ENCODE measurements around the gene CYP2B6. TPM values are rescaled to one million over a fixed set of nuclear protein-coding genes. Genes with fewer than 3 reads are reported as not detected.
"Not testable (repeated sequence)": the region's sequence is repeated elsewhere in the genome, so short reads cannot be mapped to it uniquely, and the experiment has no call there.

Gene CYP2B6
- polyA plus RNA-seq, 2 of the 4 experiments (the other 2 are of a cell fraction) = not detected

DNA sequence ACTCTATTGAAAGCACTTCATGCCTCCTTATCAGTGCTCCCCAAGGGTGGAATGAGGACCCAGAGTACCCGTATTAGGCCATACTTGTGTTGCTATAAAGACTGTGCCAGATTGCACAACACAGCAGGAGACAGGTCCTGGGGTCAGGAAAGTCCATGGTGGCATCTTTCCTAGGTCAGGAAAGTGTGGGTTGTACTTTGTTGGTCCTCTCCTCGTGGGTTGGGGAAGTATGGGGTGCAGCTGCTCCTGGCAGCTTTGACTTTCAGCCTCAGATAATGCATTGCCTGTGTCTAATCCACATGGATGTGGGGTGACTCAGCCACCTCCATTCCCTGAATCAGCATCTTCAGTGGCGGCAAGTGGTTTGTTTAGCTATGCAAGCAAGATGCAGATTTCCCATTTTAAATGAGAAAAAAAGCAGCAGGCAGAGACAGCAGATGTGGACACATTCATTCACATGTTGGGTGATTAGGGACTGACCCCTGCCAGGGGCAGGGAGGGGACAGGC is 8.4 kb upstream of the CYP2B6 start:
- Histone ChIP-seq H3K4me3 (no peak overlapping the region), H3K27ac (no peak overlapping the region), H3K4me1 (peaks cover 4% of the 10 kb centered on the region; the same call in 2 of the 3 replicates), H3K9me3 (0 out of 3 replicates have a peak, but pooled peaks cover 3% of the 10 kb centered on the region), H3K4me2 (no peak overlapping the region)
- ChIA-PET CTCF (interaction anchor here (0.8 to 2.4 kb wide), 4 partner anchors 8 to 326 kb away, joined by 3 to 15 read pairs (median 4); partner anchors contain the start of gene CYP2B6), POLR2A (no interaction called here)
- WGBS (ENCODE audit: missing lambda C conversion rate) = 19% methylated on average over 3 of the region's 3 CpGs
- DNase-seq (ENCODE audit: low read depth in 1 of 2, low spot score in 1 of 2) (no peak), FAIRE-seq (peak; percentile 80), ATAC-seq (peak; percentile 60 to 65; a peak in 4 of 6 replicates)
- TF ChIP-seq PHF8 (IDR thresholded peaks at IDR 0.05; ENCODE audit: borderline replicate concordance, low read depth) (no peak), JUN (IDR thresholded peaks at IDR 0.05) (no peak), CHD4 (IDR thresholded peaks at IDR 0.05; ENCODE audit: borderline replicate concordance) (no peak), RCOR1 (IDR thresholded peaks at IDR 0.05; ENCODE audit: low read depth, low read length) (no peak), MAFK (IDR thresholded peaks at IDR 0.05; ENCODE audit: partially characterized antibody) (peak; percentile 86), FOSL2 (IDR thresholded peaks at IDR 0.05) (no peak), FOSL2 (CRISPR knock-in tag; IDR thresholded peaks at IDR 0.05) (0 out of 2 replicates have a peak, but pooled peaks have one; percentile 13), RNF2 (IDR thresholded peaks at IDR 0.05; ENCODE audit: borderline replicate concordance, low read depth) (no peak), CEBPB (IDR thresholded peaks at IDR 0.05) (peak in 1 of 2 experiments; percentile 61; a peak in 2 of 4 replicates)
- TF ChIP-seq, protein P1, sequence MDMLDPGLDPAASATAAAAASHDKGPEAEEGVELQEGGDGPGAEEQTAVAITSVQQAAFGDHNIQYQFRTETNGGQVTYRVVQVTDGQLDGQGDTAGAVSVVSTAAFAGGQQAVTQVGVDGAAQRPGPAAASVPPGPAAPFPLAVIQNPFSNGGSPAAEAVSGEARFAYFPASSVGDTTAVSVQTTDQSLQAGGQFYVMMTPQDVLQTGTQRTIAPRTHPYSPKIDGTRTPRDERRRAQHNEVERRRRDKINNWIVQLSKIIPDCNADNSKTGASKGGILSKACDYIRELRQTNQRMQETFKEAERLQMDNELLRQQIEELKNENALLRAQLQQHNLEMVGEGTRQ (IDR thresholded peaks at IDR 0.05) = no peak
- TF ChIP-seq, protein P2, sequence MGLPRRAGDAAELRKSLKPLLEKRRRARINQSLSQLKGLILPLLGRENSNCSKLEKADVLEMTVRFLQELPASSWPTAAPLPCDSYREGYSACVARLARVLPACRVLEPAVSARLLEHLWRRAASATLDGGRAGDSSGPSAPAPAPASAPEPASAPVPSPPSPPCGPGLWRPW (IDR thresholded peaks at IDR 0.05) = no peak

DNA sequence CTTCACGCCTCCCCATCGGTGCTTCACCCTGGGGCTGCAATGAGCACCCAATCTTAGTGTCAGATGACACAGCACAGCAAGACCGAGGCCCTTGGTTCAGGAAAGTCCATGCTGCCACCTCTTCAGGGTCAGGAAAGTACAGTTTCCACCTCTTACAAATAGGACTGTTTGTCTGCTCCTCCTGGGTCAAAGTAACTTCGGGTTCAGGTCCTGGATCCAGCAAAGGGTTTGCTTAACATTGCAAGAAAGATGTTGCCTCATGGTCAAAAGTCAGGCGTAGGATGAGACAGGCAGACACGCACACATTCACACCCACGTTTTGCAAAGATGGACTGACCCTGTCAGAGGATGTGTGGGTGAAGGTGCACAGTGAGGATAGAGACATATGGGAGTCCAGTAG is 1.6 kb upstream of the CYP2B6 start:
- no peak for FAIRE-seq
- H3K4me2 ChIP-seq = no peak overlapping the region
- ChIA-PET CTCF (interaction anchor here (1.0 kb wide), 1 partner anchor 14 kb away, joined by 4 read pairs; no protein-coding TSS in a partner anchor), POLR2A (no interaction called here)
- H3K27ac ChIP-seq = no peak overlapping the region
- no peaks in the 10 kb centered on the region for H3K9me3 ChIP-seq
- no peak for TF ChIP-seq BHLHE40 (IDR thresholded peaks at IDR 0.05; ENCODE audit: low read depth, low read length)
- no peak for TF ChIP-seq HOXB5 (CRISPR knock-in tag; IDR thresholded peaks at IDR 0.05)
- no peak for TF ChIP-seq KDM5A (IDR thresholded peaks at IDR 0.05)
- TF ChIP-seq, protein P2 (IDR thresholded peaks at IDR 0.05) = no peak
- TF ChIP-seq FOSB (CRISPR knock-in tag; IDR thresholded peaks at IDR 0.05) = no peak
- no peak for TF ChIP-seq EHF (CRISPR knock-in tag; IDR thresholded peaks at IDR 0.05)
- H3K4me3 ChIP-seq = no peak overlapping the region
- 54% methylated on average over 7 of the region's 7 CpGs for WGBS (ENCODE audit: missing lambda C conversion rate)
- ATAC-seq = 0 out of 6 replicates have a peak, but pooled peaks of 1 of the 2 experiments have one; percentile 17
- peaks cover 5% of the 10 kb centered on the region; the same call in 1 of the 3 replicates for H3K4me1 ChIP-seq
- DNase-seq (ENCODE audit: low read depth in 1 of 2, low spot score in 1 of 2) = no peak

DNA sequence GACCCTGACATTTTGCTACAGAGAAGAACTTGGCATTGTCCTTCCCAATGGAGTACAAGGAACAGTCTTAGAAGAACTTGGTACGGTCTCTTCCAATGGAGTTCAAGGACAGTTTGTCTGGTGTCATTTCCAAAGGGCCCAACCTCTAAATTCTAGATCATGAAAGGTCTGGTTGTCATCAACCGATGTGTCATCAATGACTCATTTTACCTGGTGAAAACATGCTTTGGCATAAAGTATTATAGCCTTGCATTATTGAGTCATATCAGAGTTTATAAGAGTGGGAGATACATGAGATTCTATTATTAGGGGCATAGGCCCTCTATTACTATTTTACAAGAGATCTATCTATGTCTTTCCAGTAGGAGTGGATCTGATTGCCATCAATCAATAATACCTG is 4.3 kb downstream of the CYP2B6 start:
- 46% methylated on average over 2 of the region's 2 CpGs for WGBS (ENCODE audit: missing lambda C conversion rate)
- TF ChIP-seq FOSL2 (IDR thresholded peaks at IDR 0.05) (no peak), FOSL2 (CRISPR knock-in tag; IDR thresholded peaks at IDR 0.05) (peak; percentile 77), KDM5A (IDR thresholded peaks at IDR 0.05) (no peak), RCOR1 (IDR thresholded peaks at IDR 0.05; ENCODE audit: low read depth, low read length) (no peak), CEBPB (IDR thresholded peaks at IDR 0.05) (no peak)
- CTCF ChIA-PET = interaction anchor here (0.7 to 1.7 kb wide), 2 partner anchors 9 to 21 kb away, joined by 3 to 5 read pairs; no protein-coding TSS in a partner anchor
- FAIRE-seq = no peak
- H3K27ac ChIP-seq = no peak overlapping the region
- H3K4me3 ChIP-seq = no peak overlapping the region
- ATAC-seq = no peak
- DNase-seq (ENCODE audit: low read depth in 1 of 2, low spot score in 1 of 2) = no peak
- H3K4me2 ChIP-seq = no peak overlapping the region
- POLR2A ChIA-PET = no interaction called here
- peaks cover 12% of the 10 kb centered on the region for H3K4me1 ChIP-seq
- H3K9me3 ChIP-seq = peaks cover 10% of the 10 kb centered on the region; the same call in 1 of the 3 replicates

DNA sequence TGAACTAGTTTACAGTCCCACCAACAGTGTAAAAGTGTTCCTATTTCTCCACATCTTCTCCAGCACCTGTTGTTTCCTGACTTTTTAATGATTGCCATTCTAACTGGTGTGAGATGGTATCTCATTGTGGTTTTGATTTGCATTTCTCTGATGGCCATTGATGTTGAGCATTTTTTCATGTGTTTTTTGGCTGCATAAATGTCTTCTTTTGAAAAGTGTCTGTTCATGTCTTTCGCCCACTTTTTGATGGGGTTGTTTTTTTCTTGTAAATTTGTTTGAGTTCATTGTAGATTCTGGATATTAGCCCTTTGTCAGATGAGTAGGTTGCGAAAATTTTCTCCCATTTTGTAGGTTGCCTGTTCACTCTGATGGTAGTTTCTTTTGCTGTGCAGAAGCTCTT is 7.9 kb downstream of the CYP2B6 start:
- 71% methylated on average over 2 of the region's 2 CpGs for WGBS (ENCODE audit: missing lambda C conversion rate)
- H3K4me3 ChIP-seq; DNase-seq (ENCODE audit: low read depth in 1 of 2, low spot score in 1 of 2); H3K4me2 ChIP-seq; H3K27ac ChIP-seq; POLR2A ChIA-PET; ATAC-seq; FAIRE-seq: not testable (repeated sequence)
- peaks cover 18% of the 10 kb centered on the region for H3K4me1 ChIP-seq
- CTCF ChIA-PET = interaction anchor here (0.6 to 1.5 kb wide), 4 partner anchors 11 to 494 kb away, joined by 3 to 5 read pairs (median 4); no protein-coding TSS in a partner anchor
- H3K9me3 ChIP-seq = peaks cover 13% of the 10 kb centered on the region; the same call in 2 of the 3 replicates

Measured in A549 (cell line).